Measurements from ENCODE around the gene CCDC12.

DNA sequence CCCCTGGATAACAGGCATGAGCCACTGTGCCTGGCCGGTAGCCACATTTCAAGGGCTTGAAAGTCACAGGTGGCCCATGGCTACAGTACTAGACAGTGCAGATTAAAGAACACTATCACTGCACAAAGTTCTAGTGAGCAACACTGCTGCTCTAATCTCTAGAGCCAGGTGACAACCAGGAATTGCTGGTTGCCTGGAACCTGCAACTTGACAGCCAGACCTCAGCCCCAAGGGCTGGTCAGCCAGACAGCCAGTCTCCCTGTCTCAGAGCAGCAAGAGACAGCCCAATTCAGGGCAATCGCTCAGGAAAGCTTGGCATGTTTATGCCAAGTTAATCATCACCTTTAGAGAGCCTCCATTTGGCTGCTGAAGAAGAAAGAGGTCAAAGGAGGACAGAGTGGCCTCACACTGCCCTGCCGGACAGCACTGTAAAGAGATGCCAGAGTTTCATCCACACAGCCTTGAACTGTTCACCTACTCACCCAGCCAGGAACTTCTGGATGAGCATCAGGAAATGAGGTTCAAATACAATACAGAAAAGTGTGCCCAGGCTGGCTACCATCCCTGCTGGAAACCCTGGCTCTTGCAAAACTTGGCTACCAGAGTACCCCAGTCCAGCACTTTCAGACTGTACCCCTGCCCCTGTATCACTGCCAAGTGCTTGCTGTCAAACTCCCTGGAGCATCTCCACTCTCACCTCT is 6.0 kb downstream of the CCDC12 start:
- TF ChIP-seq, protein P1, sequence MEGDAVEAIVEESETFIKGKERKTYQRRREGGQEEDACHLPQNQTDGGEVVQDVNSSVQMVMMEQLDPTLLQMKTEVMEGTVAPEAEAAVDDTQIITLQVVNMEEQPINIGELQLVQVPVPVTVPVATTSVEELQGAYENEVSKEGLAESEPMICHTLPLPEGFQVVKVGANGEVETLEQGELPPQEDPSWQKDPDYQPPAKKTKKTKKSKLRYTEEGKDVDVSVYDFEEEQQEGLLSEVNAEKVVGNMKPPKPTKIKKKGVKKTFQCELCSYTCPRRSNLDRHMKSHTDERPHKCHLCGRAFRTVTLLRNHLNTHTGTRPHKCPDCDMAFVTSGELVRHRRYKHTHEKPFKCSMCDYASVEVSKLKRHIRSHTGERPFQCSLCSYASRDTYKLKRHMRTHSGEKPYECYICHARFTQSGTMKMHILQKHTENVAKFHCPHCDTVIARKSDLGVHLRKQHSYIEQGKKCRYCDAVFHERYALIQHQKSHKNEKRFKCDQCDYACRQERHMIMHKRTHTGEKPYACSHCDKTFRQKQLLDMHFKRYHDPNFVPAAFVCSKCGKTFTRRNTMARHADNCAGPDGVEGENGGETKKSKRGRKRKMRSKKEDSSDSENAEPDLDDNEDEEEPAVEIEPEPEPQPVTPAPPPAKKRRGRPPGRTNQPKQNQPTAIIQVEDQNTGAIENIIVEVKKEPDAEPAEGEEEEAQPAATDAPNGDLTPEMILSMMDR (IDR thresholded peaks at IDR 0.05) = no peak
- no peak for TF ChIP-seq POLR2A (IDR thresholded peaks at IDR 0.05)

All from thyroid gland (tissue), 4 donors.